ENCODE results near the gene LYZ. TPM values are rescaled to one million over a fixed set of nuclear protein-coding genes. Genes with fewer than 3 reads are reported as not detected.

Gene LYZ
- total RNA-seq, 1 experiment from 2014 or later: not detected

DNA sequence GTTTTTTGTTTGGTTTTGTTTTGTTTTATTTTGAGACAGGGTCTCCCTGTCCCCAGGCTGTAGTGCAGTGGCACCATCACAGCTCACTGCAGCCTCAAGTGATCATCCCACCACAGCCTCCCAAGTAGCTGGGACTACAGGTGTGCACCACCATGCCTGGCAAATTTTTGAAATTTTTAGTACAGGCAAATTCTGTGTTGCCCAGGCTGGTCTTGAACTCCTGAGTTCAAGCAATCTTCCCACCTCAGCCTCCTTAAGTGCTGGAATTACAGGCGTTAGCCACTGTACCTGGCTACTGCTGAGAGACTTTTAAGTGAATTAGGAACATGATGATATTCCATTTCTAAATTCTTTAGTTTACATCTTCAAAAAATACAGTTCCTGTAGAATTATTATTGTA lies 2.6 kb downstream of the LYZ start:
- no peaks in the 10 kb centered on the region for H3K36me3 ChIP-seq (replicated peaks; ENCODE audit: control insufficient read depth, insufficient read depth, low read length)
- no peaks in the 10 kb centered on the region for H3K27me3 ChIP-seq (ENCODE audit: control insufficient read depth, insufficient read depth, low read length)
- no peak overlapping the region for H3K4me3 ChIP-seq (ENCODE audit: insufficient read depth, low read depth, low read length)
- DNase-seq: no peak

DNA sequence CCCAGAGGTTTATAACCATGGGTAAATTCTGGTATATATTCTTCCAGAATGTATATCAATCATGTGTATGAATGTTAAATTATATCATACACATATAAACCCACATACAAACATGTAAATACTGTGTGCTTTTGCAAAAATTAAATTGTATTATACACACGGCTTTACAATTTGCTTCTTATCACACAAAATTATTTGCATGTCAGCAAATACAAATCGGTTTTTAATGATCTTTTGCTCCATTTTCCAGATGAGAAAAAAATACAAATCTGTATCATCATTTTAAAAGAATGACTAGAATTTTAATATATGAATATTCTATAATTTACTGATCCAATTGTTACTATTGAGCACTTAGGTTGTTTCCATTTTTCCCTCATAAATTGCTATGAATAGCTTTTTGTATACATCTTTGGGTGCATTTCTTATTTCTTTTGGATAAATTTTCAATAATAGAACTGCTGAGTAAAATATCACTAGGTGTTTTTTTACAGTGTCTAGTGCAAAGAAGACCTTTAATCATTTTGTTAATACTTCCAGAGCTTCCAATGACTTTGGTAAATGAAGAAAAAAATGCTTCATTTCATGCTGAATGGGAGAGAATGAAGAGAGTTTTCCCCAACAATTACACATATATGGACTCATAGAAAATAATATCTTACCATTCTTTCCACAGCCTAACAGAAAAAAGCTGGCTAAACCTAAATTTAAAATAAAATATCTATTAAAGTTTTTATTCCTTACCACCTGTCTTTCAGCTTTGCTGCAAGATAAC lies 3.5 kb downstream of the LYZ start:
- Histone ChIP-seq H3K36me3 (replicated peaks; ENCODE audit: control insufficient read depth, insufficient read depth, low read length) (no peaks in the 10 kb centered on the region), H3K27me3 (ENCODE audit: control insufficient read depth, insufficient read depth, low read length) (no peaks in the 10 kb centered on the region)
- no peak for DNase-seq

DNA sequence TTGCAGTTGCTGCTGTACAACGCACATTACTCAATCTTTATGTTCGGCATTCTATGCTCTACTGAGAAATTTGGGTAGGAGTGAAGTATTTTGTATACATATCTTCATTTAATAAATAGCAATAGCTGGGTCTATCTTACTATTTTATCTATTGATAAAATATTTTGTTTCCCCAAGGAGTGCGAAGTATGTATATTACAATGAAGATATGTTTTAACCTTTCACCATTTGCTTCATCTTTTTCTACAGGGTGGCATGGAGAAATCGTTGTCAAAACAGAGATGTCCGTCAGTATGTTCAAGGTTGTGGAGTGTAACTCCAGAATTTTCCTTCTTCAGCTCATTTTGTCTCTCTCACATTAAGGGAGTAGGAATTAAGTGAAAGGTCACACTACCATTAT lies 4.7 kb downstream of the LYZ start:
- Histone ChIP-seq H3K36me3 (replicated peaks; ENCODE audit: control insufficient read depth, insufficient read depth, low read length) (no peaks in the 10 kb centered on the region), H3K4me3 (ENCODE audit: insufficient read depth, low read depth, low read length) (no peak overlapping the region), H3K27me3 (ENCODE audit: control insufficient read depth, insufficient read depth, low read length) (no peaks in the 10 kb centered on the region)
- no peak for DNase-seq

More for the DNA sequence above, 3.5 kb downstream of the LYZ start:
- H3K4me3 ChIP-seq (ENCODE audit: insufficient read depth, low read depth, low read length): no peak overlapping the region

DNA sequence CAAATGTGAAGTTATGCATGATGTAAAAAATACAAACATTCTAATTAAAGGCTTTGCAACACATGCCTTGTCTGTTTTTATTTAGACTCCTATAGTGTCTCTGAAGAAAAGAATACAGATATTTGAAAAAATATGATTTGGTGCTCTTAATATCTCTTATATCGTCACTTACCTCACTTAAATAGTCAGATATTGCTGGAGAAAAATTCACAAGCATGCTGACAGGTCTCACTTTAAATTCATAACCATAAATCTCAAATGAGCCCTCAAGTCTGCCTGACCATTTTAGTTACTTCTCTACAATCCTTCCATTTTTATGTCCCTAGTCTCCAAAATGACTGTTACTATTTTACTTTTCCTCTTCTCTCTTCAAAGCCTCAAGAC lies 6.0 kb downstream of the LYZ start:
- no peak for DNase-seq
- Histone ChIP-seq H3K36me3 (replicated peaks; ENCODE audit: control insufficient read depth, insufficient read depth, low read length) (no peaks in the 10 kb centered on the region), H3K27me3 (ENCODE audit: control insufficient read depth, insufficient read depth, low read length) (no peaks in the 10 kb centered on the region), H3K4me3 (ENCODE audit: insufficient read depth, low read depth, low read length) (no peak overlapping the region)

DNA sequence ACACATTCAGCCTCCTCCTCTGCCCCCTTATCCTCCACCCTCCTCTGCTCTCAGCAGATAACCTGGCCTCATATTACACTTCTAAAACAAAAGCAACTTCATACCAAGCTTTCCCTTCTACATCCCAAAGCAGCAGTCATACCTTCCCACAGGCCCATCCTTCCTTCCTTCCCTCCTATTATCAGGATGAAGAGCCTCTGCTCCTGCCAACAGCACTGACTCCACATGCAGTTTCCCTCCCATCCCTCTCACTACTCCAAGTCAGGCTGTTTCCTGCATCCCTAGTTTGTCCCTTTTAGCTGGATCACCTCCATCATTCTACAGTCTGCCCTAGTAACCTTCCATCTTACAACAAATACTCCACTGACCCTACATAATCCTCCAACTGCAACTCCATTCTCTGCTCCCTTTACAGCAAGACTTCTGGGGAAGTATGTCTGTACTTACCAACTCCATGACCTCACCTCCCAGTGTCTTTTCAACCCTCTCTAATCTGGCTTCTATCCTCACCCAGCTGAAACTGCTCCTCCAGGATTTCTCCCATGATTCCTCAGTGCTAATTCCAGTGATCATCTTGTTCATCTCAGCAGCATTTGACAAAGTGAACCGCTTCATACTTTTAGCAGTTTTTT lies 6.5 kb downstream of the LYZ start:
- DNase-seq: peak; percentile 23
- no peaks in the 10 kb centered on the region for H3K36me3 ChIP-seq (replicated peaks; ENCODE audit: control insufficient read depth, insufficient read depth, low read length)
- no peak overlapping the region for H3K4me3 ChIP-seq (ENCODE audit: insufficient read depth, low read depth, low read length)
- H3K27me3 ChIP-seq (ENCODE audit: control insufficient read depth, insufficient read depth, low read length): no peaks in the 10 kb centered on the region

DNA sequence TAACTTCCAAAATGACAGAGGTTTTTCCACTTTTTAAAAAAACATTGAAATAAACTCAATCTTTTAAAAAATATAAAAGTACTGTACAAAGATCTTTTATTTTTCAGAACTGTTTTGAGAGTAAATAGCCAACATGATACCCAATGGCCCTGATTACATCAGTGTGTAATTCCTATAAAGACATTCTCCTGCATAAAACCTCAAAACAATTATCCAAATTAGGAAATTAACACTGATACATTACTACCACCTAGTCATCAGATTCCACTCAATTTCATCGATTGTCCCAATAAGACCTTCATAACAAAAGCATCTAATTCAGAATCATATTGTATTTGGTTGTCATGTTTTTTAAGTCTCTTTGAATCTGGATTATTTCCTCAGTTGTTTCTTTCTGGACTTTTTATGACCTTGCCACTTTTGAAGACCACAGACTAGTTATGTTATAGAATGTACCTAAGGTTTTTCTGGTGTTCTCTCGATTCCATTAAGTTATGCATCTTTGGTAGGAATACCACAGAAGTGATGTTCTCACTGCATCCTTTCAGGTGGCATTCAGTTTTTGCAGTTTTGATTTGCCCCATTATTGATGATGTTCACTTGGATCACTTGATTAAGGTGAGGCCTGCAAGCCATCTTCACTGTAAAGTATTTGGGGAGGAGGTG lies 7.3 kb downstream of the LYZ start:
- Histone ChIP-seq H3K27me3 (ENCODE audit: control insufficient read depth, insufficient read depth, low read length) (no peaks in the 10 kb centered on the region), H3K4me3 (ENCODE audit: insufficient read depth, low read depth, low read length) (no peak overlapping the region), H3K36me3 (replicated peaks; ENCODE audit: control insufficient read depth, insufficient read depth, low read length) (no peaks in the 10 kb centered on the region)
- no peak for DNase-seq

DNA sequence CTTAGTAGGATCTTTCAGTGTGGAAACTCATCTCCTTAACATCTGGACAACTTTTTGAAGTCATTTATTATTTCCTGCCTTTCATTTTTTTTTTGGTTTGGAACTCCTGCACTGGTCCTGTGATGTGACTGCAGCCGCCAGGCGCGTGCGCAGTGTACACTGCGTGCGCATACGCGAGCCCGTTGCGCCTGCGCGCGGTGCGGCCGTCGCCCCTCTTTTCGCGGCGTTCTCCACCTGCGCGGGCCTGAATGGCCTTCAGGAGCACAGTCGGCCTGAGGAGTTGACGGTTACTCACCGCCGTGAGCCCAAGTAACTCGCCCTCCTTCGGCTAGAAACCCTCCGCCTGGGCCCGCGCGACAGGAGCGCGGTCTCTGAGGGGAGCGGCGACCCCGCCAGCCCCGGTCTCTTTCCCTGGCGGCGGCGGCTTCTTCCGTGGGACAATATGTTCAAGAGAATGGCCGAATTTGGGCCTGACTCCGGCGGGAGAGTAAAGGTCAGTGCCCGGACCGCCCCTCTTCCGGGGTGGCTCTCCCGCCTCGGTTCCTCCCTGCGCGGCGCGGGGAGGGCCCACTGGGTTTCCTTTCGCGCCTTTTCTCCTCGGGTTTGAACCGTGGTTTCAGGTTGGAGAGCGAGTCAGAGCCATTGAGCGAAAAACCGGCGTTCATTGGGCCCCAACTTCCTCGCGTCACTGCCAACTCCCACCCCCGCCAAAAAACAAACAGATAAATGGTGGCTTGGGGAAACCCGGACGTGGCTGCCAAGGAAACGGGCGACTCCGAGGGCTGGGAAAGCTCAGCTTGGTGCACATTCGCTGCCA lies 11.6 kb downstream of the LYZ start, which contains the start of gene YEATS4:
Gene YEATS4 (plus strand): TSS at position 213 of the 817 bp plus-strand sequence. CDS start 230 bp downstream, at position 443.
- DNase-seq: peak; percentile 92

DNA sequence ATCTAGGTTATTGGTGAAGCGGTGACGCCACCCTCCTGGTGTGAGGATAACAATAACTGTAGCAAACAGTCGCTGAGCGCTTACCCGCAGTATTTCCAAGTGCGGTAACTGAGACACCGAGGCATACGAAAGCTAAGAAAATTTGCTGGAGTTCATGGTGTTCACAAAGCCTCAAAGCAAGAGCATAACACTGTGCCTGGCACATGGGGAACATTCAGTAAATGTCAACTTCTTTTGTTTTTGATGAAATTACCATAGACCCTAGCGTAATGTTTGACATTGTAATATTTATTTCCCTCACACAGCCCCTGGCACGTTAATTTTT lies 12.1 kb downstream of the LYZ start:
- Histone ChIP-seq H3K4me3 (ENCODE audit: insufficient read depth, low read depth, low read length) (peak overlapping the region; percentile 89), H3K27me3 (ENCODE audit: control insufficient read depth, insufficient read depth, low read length) (no peaks in the 10 kb centered on the region)
- DNase-seq: no peak

More for the DNA sequence above, 11.6 kb downstream of the LYZ start, which contains the start of gene YEATS4:
- Histone ChIP-seq H3K4me3 (ENCODE audit: insufficient read depth, low read depth, low read length) (peak within 1 kb of the TSS; percentile 89), H3K36me3 (replicated peaks; ENCODE audit: control insufficient read depth, insufficient read depth, low read length) (no peaks in the 10 kb centered on the region; the same call in 1 of the 2 replicates), H3K27me3 (ENCODE audit: control insufficient read depth, insufficient read depth, low read length) (no peaks in the 10 kb centered on the region)

DNA sequence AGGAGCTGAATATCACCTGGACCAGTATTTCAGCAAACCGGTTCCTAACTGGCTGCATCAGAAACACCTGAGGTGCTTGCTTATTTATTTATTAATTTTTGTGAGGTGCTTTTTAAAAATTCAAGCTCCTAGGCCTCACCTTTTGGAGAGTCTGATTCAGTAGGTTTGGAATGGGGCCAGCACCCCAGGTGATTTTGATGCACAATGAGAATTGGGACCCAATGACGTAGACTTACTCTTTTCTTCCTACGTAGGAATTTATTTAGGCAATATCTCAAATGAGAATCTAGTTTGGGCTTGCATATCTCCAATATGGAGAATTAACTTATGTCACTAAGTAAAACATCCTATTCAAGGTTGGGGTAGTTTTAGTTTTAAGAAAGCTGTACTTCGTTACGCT lies 18.6 kb downstream of the LYZ start:
- no peak for DNase-seq
- H3K4me3 ChIP-seq (ENCODE audit: insufficient read depth, low read depth, low read length): no peak overlapping the region
- H3K36me3 ChIP-seq (replicated peaks; ENCODE audit: control insufficient read depth, insufficient read depth, low read length): peaks cover 10% of the 10 kb centered on the region
- no peaks in the 10 kb centered on the region for H3K27me3 ChIP-seq (ENCODE audit: control insufficient read depth, insufficient read depth, low read length)

More for the DNA sequence above, 12.1 kb downstream of the LYZ start:
- no peaks in the 10 kb centered on the region; the same call in 1 of the 2 replicates for H3K36me3 ChIP-seq (replicated peaks; ENCODE audit: control insufficient read depth, insufficient read depth, low read length)

DNA sequence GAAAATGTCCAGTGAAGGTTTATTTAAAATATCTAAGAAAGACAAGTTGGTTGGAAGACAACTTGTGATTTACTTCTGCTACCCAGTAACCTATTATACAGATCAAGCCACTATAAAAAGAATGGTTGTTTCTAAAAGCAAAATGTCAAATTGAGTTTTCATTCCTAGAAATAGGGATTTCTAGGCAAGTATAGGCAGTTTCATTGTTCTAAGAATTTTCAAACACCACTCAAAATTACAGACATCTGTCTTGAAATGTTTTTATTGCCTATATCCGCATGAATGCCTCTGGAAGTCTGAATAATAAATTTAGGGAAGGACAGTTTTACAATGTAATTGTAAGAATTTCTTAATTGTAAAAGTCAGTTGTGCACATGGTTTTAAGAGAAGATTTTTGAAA lies 20.0 kb downstream of the LYZ start:
- DNase-seq: no peak
- Histone ChIP-seq H3K27me3 (ENCODE audit: control insufficient read depth, insufficient read depth, low read length) (no peaks in the 10 kb centered on the region), H3K4me3 (ENCODE audit: insufficient read depth, low read depth, low read length) (no peak overlapping the region), H3K36me3 (replicated peaks; ENCODE audit: control insufficient read depth, insufficient read depth, low read length) (peaks cover 12% of the 10 kb centered on the region)

DNA sequence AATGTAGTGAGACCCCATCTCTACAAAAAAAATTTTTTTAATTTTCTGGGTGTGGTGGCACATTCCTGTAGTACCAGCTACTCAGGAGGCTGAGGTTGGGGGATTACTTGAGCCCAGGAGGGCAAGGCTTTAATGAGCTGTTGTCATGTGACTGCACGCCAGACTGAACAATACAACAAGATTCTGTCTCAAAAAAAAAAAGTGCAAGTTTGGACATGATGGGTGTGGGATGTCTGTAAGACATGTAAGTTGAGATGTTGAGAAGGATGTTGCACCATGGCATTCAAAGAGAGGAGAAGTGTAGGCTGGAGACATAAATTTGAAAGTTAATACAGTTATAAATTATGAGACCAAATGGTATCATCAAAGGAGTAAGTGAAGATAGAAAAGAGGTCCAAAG lies 34.9 kb downstream of the LYZ start:
- DNase-seq: no peak
- Histone ChIP-seq H3K27me3 (ENCODE audit: control insufficient read depth, insufficient read depth, low read length) (no peaks in the 10 kb centered on the region), H3K4me3 (ENCODE audit: insufficient read depth, low read depth, low read length) (no peak overlapping the region), H3K36me3 (replicated peaks; ENCODE audit: control insufficient read depth, insufficient read depth, low read length) (no peaks in the 10 kb centered on the region; the same call in 1 of the 2 replicates)

DNA sequence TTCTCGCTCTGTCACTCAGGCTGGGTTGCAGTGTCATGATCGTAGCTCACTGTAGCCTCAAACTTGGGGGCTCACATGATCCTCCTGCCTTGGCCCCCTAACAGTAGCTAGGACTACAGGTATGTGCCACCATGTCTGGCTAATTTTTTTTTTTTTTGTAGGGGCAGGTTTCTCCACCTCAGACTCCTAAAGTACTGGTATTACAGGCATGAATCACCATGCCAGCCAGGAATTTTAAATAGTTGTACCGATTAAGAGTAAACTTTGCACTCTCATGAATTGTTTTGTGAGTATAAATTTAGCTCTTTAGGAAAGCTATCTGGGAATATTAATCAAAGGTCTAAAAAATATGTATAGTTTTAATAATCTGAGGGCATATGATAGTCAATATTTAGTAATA lies 36.9 kb downstream of the LYZ start:
- Histone ChIP-seq H3K36me3 (replicated peaks; ENCODE audit: control insufficient read depth, insufficient read depth, low read length) (no peaks in the 10 kb centered on the region; the same call in 1 of the 2 replicates), H3K27me3 (ENCODE audit: control insufficient read depth, insufficient read depth, low read length) (no peaks in the 10 kb centered on the region), H3K4me3 (ENCODE audit: insufficient read depth, low read depth, low read length) (no peak overlapping the region)
- no peak for DNase-seq

DNA sequence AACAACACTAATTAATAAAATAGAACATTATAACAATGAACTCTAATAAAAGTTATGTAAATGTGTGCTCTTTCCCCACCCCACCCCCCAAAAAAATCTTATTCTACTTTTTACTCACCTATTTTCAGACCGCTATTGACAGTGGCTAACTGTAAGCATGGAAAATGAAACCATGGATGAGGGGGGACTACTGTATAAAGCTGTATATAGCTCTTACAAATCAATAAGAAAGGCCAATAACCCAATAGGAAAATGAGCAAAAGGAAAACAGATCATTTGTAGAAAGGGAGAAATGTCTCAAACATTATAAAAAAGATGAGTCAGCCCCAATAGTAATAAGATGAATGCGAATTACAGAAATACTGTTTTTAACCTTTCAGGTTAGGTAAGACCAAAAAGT lies 38.7 kb downstream of the LYZ start:
- H3K27me3 ChIP-seq (ENCODE audit: control insufficient read depth, insufficient read depth, low read length): no peaks in the 10 kb centered on the region
- H3K36me3 ChIP-seq (replicated peaks; ENCODE audit: control insufficient read depth, insufficient read depth, low read length): no peaks in the 10 kb centered on the region; the same call in 1 of the 2 replicates
- no peak overlapping the region for H3K4me3 ChIP-seq (ENCODE audit: insufficient read depth, low read depth, low read length)
- no peak for DNase-seq

DNA sequence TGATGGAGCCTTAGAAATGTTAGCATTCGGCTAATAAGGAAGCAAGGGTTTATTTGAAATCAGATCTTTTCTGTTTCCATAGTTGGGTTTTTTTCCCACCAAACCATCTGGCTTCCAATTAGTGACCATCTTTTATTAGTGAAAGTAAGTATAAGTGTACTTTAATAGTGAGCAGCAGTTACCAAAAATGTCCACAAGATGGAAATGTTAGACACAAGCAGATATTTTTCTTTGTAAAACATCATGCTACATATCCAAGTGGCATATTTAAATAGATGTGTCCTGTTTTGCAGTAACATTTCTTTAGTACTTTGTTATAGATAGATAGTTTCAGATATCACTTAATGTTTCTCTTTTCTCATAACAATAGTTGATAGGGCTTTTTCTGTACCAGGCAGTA lies 40.2 kb downstream of the LYZ start:
- H3K27me3 ChIP-seq (ENCODE audit: control insufficient read depth, insufficient read depth, low read length): no peaks in the 10 kb centered on the region
- no peak for DNase-seq
- no peak overlapping the region for H3K4me3 ChIP-seq (ENCODE audit: insufficient read depth, low read depth, low read length)
- H3K36me3 ChIP-seq (replicated peaks; ENCODE audit: control insufficient read depth, insufficient read depth, low read length): no peaks in the 10 kb centered on the region; the same call in 1 of the 2 replicates
